ENCODE measurements around the gene SSTR5.
"Not testable (repeated sequence)": the region's sequence is repeated elsewhere in the genome, so short reads cannot be mapped to it uniquely, and the experiment has no call there.

SSTR5 gene

DNA sequence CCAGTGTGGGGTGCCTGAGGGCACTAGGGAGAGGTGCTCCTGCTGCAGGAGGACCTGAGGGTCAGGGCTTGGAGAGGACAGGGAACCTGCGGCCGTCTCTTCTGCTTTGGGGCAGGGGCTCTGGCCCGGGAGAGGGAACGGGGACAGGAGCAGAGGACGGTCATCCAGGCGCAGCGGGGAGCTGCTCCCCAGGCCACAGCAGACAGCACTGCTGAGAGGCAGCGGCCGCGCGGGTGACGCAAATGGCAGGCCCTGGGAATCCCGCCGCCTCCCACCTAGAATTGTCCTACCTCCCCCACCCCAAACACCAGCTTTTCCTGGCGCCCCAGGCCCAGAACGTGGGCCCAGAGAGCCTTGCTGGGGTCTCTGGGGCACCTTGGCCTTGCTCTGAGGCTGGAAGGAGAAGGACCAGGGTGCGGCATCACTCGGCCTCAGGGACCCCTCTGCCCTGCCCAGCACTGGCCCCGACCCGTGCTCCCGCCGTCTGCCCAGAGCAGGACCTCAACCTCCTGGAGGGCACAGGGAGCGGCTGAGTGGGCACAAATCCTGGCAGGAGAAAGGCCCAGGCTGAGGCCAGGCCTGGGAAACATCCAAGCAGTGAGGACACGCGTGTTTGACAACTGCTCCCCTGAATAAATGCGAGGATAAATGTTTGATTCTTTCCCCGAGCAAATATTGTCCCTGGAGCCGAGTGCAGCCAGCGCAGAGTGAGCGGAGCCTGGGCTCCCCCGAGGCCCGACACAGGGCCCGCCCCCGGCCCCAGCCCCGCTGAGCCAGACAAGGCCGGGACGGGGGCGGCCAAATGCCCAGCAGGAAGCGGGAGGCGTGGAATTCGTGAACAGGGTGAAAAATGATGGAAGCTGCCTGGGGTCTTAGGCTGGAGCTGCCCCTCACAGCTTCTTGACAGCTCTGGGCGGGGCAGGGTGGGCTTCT is 8.5 kb downstream of the SSTR5 start:
- TF ChIP-seq, protein P1, sequence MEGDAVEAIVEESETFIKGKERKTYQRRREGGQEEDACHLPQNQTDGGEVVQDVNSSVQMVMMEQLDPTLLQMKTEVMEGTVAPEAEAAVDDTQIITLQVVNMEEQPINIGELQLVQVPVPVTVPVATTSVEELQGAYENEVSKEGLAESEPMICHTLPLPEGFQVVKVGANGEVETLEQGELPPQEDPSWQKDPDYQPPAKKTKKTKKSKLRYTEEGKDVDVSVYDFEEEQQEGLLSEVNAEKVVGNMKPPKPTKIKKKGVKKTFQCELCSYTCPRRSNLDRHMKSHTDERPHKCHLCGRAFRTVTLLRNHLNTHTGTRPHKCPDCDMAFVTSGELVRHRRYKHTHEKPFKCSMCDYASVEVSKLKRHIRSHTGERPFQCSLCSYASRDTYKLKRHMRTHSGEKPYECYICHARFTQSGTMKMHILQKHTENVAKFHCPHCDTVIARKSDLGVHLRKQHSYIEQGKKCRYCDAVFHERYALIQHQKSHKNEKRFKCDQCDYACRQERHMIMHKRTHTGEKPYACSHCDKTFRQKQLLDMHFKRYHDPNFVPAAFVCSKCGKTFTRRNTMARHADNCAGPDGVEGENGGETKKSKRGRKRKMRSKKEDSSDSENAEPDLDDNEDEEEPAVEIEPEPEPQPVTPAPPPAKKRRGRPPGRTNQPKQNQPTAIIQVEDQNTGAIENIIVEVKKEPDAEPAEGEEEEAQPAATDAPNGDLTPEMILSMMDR (IDR thresholded peaks at IDR 0.05; ENCODE audit: low read depth, low read length): no peak
- no peak for DNase-seq (ENCODE audit: low read depth, low spot score)
- H3K4me3 ChIP-seq (ENCODE audit: low read depth, low read length): no peak overlapping the region
- in situ Hi-C loops (cut with HindIII; ENCODE audit: low sequenced_read_pairs): no loop called here

DNA sequence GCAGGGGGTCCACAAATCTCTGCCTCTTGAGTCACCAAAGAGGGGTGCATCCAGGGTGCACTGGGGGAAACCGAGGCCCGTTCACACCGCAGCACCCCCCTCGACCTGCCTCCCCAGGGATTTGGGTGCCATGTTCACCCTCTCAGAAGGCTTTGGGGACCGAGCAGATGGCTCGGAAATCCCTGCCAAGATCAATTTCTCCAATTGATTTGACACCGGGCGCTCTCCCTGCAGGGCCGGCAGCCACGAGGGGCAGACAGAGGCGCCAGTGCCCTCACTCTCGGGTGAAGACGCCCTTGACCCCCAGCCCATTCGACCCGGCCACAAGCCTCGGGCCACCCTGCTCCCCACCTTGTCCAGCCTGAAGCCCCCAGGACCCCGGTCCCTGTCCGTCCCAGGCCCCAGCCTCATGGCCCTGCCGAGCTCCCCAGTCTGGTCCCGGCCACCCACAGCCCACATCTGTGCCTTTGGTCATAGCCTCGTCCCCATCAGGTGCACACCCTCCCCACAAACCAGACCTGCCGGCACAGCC is 9.3 kb downstream of the SSTR5 start:
- TF ChIP-seq, protein P1 (IDR thresholded peaks at IDR 0.05; ENCODE audit: low read depth, low read length): no peak
- in situ Hi-C loops (cut with HindIII; ENCODE audit: low sequenced_read_pairs): no loop called here
- no peak for DNase-seq (ENCODE audit: low read depth, low spot score)
- no peak overlapping the region for H3K4me3 ChIP-seq (ENCODE audit: low read depth, low read length)

DNA sequence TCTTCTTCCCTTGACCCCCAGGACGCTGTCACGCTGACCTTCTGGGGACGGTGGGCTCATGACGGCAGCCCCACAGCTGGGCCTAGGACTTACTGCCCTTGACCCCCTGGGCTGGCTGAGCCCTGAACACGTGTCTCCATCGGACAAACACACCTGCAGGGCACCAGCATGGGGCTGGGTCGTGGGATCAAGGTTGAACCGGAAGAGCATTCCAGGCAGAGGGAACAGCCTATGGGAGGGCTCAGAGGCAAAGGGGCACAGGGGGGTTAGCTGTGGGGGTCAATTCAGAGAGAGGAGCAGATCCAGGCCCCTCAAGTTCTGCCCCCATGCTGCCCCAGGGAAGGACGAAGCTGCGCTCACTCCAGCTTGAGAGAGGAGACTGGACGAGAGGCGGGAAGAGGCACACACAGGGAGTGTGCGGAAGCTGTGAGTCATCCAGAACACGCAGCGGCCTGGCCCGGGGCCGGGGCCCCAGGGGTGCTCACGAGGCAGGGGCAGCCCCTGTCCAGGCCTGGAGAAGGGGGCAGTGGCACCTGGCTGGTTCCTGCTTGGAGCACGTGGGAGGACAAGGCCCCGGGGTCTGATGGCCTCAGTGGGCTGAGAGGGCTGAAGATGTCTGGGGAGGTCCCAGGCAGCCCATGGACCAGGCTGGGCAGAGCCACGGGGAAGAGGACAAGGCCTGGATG is 9.9 kb downstream of the SSTR5 start:
- DNase-seq (ENCODE audit: low read depth, low spot score): peak; percentile 3
- in situ Hi-C loops (cut with HindIII; ENCODE audit: low sequenced_read_pairs): no loop called here
- TF ChIP-seq, protein P1 (IDR thresholded peaks at IDR 0.05; ENCODE audit: low read depth, low read length): no peak
- H3K4me3 ChIP-seq (ENCODE audit: low read depth, low read length): no peak overlapping the region

DNA sequence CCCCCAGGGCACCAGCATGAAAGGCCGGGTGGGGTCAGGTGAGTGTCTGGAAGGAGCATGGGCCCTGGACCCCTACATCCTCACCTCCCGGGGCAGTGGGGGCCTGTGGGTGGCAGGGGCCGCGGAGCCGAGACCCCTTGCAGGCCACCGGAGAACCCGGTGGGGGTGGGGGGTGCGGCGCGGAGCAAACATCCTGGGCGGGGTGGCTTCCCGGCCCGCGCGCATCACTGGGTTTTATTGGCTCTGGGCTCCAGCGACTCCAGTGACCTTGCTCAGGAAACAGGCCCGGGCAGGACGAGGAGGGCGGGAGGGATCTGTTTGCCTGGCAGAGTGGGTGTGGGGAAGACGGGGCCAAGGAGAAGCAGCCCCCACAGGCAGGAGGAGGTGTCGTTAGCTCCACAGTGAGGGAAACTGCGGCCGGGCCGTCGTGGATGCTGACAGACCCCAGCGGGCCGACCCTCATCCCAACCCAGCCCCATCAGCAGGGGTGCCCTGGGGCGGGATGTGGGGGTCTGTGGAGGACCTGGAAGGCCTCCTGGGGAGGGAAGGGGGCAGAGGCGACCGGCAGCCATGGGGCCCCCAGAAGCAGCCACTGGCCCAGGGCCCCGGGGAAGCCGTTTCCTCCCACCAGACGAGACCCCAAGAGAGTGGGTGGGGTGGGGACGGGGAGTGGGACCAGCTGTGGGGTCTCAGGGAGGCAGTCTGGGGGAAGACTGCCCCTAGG is 10.6 kb downstream of the SSTR5 start:
- no peak for DNase-seq (ENCODE audit: low read depth, low spot score)
- TF ChIP-seq, protein P1 (IDR thresholded peaks at IDR 0.05; ENCODE audit: low read depth, low read length): no peak
- H3K4me3 ChIP-seq (ENCODE audit: low read depth, low read length): no peak overlapping the region
- in situ Hi-C loops (cut with HindIII; ENCODE audit: low sequenced_read_pairs): no loop called here

DNA sequence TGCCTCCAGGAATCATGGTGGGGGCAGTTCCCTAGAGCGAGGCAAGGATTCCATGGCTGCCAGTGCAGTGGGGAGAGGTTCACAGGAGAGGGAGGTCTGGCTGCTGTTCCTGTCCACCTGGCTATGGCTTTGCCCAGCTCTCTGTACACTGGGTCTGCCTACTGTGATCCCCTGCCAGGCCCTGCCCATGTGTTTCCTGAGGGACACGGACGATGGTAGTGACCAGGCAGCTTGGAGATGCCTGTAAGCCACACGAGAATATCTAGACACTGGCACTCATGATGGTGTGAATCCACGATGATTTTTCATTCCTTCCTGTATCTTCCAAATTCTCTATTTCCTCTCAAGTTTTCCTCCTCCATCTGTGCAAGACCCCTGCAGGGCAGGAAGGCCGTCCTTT is 12.4 kb downstream of the SSTR5 start:
- DNase-seq (ENCODE audit: low read depth, low spot score): no peak
- in situ Hi-C loops (cut with HindIII; ENCODE audit: low sequenced_read_pairs): no loop called here
- TF ChIP-seq, protein P1 (IDR thresholded peaks at IDR 0.05; ENCODE audit: low read depth, low read length): no peak
- H3K4me3 ChIP-seq (ENCODE audit: low read depth, low read length): no peak overlapping the region

DNA sequence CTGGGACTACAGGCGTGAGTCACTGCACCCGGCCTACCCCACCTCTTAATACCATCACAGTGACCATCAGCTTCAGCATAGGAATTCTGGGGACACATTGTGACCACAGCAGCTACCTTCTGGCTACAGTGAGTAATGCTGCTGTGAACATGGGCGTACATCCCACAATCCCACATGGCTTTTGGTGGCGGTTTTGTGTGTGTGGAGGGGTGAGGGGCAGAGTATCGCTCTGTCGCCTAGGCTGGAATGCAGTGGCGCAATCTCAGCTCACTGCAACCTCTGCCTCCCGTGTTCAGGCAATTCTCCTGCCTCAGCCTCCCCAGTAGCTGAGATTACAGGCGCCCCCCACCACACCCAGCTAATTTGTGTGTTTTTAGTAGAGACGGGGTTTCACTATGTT is 13.9 kb downstream of the SSTR5 start:
- DNase-seq (ENCODE audit: low read depth, low spot score): not testable (repeated sequence)

More for the DNA sequence above, 13.9 kb downstream of the SSTR5 start:
- in situ Hi-C loops (cut with HindIII; ENCODE audit: low sequenced_read_pairs); H3K4me3 ChIP-seq (ENCODE audit: low read depth, low read length): not testable (repeated sequence)

Measured in astrocyte of the spinal cord (primary cell).